Renal pelvis (tissue), 12 donors: ENCODE data around the gene SMIM21. TPM values are rescaled to one million over a fixed set of nuclear protein-coding genes. Genes with fewer than 3 reads are reported as not detected.

ENCODE experiments used
- DNase-seq: peaks from one replicate; pipeline ENCODE4 v3.0.0-alpha.2; 2013
- long read RNA-seq, 16 experiments: transcript quantifications; one replicate each; lab custom pipeline, GENCODE V29; 2026
- polyA plus RNA-seq, 3 donors: library from polyadenylated mRNA; unstranded; fragments of 120-200 nt; gene quantifications; one replicate each; pipeline ENCODE4 v1.2.1, GENCODE V29; 2013; ENCODE audit not compliant: insufficient read length in 3 of 3

Gene SMIM21
- polyA plus RNA-seq = under 1 TPM; 0.04 to 0.18 (median 0.15) TPM
- long read RNA-seq, donor 1 = 0 reads
- long read RNA-seq, donor 2 = 0 reads
- long read RNA-seq, donor 3 = 0 reads
- long read RNA-seq, donor 4 = 0 reads
- long read RNA-seq, donor 5 = 0 reads
- long read RNA-seq, donor 6 = 0 reads
- long read RNA-seq, donor 7 = 0 reads
- long read RNA-seq, donor 8 = 0 reads
- long read RNA-seq, donor 9 = 0 reads
- long read RNA-seq, donor 10 = 0 reads
- long read RNA-seq, donor 11 = 0 reads
- long read RNA-seq, donor 12 = 0 reads
- long read RNA-seq, donor 13 = 0 reads
- long read RNA-seq, donor 14 = 0 reads
- long read RNA-seq, donor 15 = 0 reads
- long read RNA-seq, donor 16 = 0 reads

DNA sequence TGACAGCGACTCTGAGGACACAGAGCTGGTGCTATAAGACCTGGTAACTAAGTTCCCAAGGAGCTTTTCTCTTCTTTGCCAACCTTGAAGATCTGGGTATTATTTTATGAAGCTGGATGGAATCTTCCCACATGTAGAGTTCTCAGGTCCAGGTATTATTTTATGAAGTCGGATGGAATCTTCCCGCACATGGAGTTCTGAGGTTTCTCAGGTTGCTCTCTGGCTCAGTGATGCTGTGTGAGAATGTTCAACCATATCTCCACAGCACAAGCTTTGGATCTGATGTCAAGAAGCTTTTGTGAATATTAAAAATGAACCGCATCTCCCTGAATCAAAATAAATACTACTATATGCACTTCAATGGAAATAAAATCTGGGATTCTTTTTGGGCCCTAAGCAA is at the start of gene SMIM21:
SMIM21 (minus strand) TSS at position 101 of the 400 bp plus-strand sequence. CDS start 140 bp downstream, outside the sequence.
- no peak for DNase-seq

- DNase-seq = no peak
These were observed 47.7 kb upstream of the SMIM21 start for GRCh38 chr18:75475228-75475627.

DNA sequence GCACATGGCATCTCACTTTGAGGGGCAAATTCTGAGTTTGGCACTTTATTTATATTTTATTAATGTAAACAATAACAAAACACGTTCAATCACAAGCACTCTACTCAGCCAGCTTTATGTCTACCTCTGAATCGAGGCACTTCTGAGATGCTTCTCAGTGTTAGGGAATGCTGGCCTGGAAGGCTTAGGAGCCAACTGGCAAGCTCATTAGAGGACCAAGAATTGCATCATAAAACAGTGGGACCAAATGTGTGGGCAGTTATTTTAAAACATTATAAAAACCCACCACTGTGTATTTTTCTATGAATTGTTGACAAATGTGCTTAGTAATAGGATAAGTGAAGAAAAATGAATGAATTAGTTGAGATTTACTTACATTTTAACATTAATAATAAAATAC is 46.8 kb upstream of the SMIM21 start:
- DNase-seq = no peak

DNA sequence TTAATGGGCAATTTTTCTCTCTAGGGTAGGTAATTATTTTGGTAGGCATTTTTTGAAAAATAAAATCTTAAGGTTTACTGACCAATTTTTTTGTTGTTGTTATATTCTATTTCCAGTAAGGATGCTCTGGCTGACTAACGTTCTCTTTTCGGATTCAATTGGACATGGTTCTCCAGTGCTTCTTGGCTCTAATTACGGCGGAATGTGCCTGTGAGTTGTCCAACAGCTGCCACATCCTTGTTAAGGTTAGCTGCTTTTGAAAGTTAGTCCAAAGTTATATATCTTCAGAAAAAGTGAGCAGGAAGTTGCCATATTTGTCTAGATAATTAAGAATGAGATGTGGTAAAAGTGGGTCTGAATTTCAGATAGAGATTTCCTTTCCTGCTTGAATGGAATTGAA is 45.8 kb upstream of the SMIM21 start:
- no peak for DNase-seq

DNA sequence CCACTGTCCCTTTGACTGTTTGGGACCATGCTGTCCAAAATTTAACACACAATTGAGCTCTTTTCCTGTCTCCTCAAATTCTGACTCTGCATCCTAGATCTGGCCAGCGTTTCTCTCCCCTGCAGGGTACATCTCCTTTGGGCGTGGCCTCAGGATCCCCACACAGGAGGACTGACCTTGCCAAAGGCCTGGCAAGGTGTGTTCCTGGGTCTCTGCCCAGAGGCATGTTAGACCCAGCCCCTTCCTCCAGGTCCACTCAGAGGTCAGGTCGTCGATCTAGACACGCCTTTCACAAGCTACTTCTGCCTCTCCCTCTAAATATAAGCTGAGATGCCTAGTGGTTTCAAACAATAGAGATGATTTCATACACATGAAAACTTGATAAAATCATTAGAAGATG is 45.4 kb upstream of the SMIM21 start:
- DNase-seq = no peak

GRCh38 chr18:75472396-75472795 is 44.9 kb upstream of the SMIM21 start:
- no peak for DNase-seq

GRCh38 chr18:75471850-75472249 is 44.3 kb upstream of the SMIM21 start:
- no peak for DNase-seq

GRCh38 chr18:75467851-75468250 is 40.3 kb upstream of the SMIM21 start:
- no peak for DNase-seq

GRCh38 chr18:75467281-75467795 is 39.8 kb upstream of the SMIM21 start:
- no peak for DNase-seq

- DNase-seq = no peak
These were observed 36.9 kb upstream of the SMIM21 start for GRCh38 chr18:75464356-75464755.

GRCh38 chr18:75462178-75462832 is 34.8 kb upstream of the SMIM21 start:
- DNase-seq = no peak

DNA sequence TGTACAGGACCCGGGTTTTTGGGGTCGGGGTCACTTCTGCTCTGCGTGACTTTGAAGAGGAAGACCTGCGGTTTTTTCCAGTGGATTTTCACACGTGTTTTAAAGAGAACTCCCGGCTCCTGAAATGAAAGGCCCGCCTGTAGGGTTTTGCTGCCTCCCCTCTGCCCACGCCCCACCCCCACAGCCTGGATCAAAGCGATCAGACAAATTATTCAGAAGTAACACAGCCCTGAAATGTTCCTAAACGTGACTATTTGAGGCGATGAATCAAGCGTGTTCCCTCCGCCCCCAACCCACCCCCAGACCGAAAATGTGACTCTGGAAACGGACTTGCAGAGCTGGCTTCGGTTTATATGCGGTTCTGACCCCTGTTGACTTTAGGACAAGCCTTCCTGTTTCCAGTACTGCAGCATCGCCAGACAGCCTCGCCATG is 28.7 kb upstream of the SMIM21 start:
- DNase-seq = no peak

DNA sequence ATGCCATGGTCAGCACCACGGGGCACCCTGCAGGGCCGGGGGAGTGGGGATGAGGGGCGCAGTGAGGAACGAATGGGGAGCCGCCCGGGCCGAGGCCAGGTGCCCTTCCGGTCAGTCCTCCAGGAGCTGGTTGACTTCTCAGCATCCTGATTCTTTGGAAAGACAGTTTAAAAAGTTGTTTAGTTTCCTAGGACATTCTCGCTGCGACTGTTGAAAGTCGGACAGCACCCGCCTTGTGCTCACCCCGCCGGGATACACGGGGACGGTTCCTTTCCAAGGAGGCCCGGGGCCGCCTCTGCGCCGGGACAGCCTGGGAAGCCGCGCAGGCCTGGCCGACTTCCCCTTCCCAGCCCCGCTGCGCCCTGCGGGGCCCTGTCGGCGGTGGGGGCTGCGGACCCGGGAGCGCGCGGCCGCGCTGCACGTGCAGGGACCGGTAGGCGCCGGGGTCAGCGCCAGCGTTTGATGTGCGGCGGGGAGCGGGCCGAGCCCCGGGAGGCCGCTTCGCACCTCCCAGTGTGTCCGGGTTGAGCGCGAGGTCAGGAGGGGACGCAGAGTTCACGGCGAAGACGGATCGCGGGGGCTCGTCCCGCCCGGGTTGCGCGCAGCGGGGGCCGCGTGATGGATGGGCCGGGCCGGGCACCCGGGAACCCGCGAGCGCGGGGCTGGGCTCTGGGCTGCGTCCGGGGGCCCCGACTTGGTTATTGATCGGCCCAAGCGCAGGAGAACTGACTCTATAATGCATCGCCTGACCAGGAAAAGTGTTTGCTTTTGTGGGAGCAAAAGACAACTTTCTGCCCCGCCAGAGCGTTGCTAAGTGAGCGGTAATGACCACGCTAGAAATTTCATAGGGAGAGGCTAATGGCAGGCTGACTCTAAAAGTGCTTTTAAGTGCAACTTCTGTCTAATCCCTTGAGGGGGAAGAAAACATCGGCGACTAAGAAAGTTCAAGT is 28.0 kb upstream of the SMIM21 start:
- peak; percentile 41 for DNase-seq

DNA sequence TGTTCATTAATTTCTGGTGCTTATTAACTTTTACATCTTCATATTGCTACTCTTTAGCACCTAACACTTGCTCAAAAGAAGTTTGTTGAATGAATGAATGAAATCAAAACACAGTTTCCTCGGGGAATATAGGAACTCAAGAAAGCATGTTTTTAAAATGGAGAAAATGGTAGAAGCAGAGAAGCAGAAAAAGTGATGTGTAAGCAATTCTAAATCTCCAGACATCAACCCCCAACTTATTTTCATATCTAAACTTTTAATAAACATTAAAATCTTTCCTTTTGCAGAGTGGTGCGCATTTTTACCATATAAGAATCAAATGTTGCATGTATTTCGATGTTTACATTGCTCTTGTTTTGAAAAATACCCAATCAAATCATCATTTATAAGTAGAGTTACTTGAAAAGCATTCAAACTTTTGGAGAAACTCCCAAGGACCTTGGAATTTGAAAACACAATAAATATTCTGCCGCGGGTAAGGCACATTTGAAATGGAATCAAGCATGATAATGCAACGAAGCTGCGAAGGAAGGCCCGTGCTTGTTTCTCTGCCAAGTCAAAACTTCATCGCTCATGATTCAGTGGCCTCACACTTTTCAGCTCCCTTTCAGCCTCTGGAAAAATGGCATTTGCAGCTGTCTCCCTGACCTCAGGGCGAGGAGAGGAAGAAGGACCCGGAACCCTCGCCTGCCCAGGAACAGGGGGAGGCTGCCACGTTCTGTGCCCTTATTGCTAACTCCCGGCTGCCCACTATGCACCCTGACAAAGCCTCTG is 26.7 kb upstream of the SMIM21 start:
- DNase-seq = no peak

- DNase-seq = no peak
These were observed 23.4 kb upstream of the SMIM21 start for GRCh38 chr18:75450906-75451305.

- DNase-seq = no peak
These were observed 14.4 kb upstream of the SMIM21 start for GRCh38 chr18:75441896-75442295.

- no peak for DNase-seq
These were observed 11.8 kb upstream of the SMIM21 start for GRCh38 chr18:75439348-75439747.

- DNase-seq = no peak
These were observed 11.4 kb upstream of the SMIM21 start for GRCh38 chr18:75438891-75439290.

- no peak for DNase-seq
These were observed 10.5 kb upstream of the SMIM21 start for GRCh38 chr18:75437979-75438378.

GRCh38 chr18:75433098-75433497 is 5.6 kb upstream of the SMIM21 start:
- no peak for DNase-seq

DNA sequence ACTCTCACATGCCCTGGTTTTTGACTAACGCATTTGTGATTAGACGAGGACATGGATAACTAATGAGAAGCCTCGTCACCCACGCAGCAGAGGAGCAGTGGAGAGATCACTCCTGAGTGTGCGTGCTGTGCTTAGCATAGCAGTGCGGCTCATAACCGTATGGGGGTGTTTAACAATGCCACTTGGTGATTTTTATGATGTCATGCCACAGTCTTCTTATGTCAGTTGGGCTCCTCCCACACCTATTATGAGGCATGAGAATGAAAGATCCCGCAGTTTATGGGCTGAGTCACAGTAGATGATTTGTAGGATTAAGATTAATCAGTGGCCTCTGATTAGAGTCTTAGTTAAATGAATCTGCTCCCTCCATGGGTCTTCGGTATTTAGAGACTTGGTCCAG is 2.5 kb upstream of the SMIM21 start:
- no peak for DNase-seq
